HG03439 (cell line): Measurements from ENCODE around the gene KIAA0040.
"Not testable (repeated sequence)": the region's sequence is repeated elsewhere in the genome, so short reads cannot be mapped to it uniquely, and the experiment has no call there.

Experiments
- ATAC-seq: cut with Tn5 transposase; IDR thresholded peaks from one replicate; pipeline ENCODE4 v1.9.1; 2021; ENCODE audit warnings: mild to moderate bottlenecking, moderate library complexity; ENCODE audit not compliant: unreplicated experiment

Gene KIAA0040

DNA sequence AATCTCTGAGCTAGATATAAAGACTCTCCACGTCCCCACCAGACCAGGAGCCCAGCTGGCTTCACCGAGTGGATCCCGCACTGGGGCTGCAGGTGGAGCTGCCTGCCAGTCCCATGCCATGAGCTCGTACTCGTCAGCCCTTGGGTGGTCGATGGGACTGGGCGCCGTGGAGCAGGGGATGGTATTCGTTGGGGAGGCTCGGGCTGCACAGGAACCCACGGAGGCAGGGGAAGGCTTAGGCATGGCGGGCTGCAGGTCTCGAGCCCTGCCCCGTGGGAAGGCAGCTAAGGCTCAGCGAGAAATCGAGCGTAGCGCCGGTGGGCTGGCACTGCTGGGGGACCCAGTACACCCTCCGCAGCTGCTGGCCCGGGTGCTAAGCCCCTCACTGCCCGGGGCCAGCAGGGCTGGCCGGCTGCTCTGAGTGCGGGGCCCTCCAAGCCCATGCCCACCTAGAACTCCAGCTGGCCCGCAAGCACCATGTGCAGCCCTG is 84.2 kb downstream of the KIAA0040 start:
- not testable (repeated sequence) for ATAC-seq
